ENCODE results near the gene SRRM1. TPM values are rescaled to one million over a fixed set of nuclear protein-coding genes. Genes with fewer than 3 reads are reported as not detected.
A peak's percentile ranks its signal among the peaks of the same experiment; 100 is the strongest.

The SRRM1 gene, protein sequence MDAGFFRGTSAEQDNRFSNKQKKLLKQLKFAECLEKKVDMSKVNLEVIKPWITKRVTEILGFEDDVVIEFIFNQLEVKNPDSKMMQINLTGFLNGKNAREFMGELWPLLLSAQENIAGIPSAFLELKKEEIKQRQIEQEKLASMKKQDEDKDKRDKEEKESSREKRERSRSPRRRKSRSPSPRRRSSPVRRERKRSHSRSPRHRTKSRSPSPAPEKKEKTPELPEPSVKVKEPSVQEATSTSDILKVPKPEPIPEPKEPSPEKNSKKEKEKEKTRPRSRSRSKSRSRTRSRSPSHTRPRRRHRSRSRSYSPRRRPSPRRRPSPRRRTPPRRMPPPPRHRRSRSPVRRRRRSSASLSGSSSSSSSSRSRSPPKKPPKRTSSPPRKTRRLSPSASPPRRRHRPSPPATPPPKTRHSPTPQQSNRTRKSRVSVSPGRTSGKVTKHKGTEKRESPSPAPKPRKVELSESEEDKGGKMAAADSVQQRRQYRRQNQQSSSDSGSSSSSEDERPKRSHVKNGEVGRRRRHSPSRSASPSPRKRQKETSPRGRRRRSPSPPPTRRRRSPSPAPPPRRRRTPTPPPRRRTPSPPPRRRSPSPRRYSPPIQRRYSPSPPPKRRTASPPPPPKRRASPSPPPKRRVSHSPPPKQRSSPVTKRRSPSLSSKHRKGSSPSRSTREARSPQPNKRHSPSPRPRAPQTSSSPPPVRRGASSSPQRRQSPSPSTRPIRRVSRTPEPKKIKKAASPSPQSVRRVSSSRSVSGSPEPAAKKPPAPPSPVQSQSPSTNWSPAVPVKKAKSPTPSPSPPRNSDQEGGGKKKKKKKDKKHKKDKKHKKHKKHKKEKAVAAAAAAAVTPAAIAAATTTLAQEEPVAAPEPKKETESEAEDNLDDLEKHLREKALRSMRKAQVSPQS
- total RNA-seq (2021; ENCODE audit: unreplicated experiment) (160 TPM), Bru-seq, nascent RNA (percentile 98 among the genes with signal in this experiment), BruChase-seq, experiment 1, labeled RNA remaining after a 2-hour chase (percentile 98 among the genes with signal in this experiment), BruChase-seq, experiment 2, labeled RNA remaining after a 6-hour chase (percentile 98 among the genes with signal in this experiment)
- polyA plus RNA-seq (2012; ENCODE audit: insufficient read length) = 60.9 TPM
- long read RNA-seq, full-length matches to known transcripts = 17 of 182 reads
- long read RNA-seq, partial matches to known transcripts = 127 of 182 reads
- long read RNA-seq, other reads (novel, unspliced or antisense) = 38 of 182 reads

DNA sequence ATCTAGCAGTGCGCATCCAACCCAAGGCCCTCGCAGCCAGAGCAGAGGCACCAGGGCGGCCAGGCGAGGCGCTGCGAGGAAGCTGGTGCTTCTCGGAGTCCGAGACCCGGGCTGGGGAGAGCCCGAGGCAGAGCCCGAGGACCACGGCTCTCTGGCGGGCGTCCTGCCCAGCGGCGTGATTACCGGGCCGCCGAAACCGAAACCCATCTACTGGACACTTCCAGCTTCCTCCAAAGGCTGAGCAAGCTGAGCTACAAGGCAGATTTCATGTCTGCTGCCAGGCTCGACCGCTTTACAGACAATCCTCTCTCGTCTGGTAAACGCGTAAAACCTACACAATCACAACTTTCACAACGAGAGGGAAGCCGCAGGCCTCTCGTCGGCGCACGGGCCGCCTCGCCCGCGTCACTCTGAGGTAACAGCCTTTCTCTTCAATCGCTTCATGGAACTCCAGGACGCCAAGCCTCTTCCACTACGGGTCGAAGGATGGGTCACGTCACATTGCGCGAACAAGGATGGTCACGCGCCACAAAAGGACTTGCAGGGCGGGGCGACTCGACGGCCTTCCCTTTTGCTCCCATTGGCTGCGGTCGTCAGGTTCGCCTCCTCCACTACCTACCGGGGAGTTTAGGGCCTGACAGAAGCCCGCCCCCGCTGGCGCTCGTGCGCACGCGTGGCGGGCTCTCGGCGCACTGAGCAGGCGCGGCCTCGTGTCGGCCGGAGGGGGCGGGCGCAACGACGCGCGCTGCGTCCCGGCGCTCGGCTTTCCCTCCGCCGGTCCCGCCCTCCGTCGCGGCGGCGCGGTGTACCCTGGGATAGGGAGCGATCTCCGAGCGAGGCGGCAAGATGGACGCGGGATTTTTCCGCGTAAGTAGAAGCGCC lies at the start of gene SRRM1:
SRRM1 (plus strand) TSS at position 822 of the 882 bp plus-strand sequence; CDS start at position 847, 25 bp downstream.
- intact Hi-C loops (cut with micrococcal nuclease; ENCODE audit: unreplicated experiment) (no loop called here), in situ Hi-C loops (cut with HindIII; ENCODE audit: low pct_unique_long_range_greater_than_20kb, low sequenced_read_pairs) (no loop called here)
- ChIA-PET POLR2A (no interaction called here), CTCF (interaction anchor here (0.6 kb wide), 1 partner anchor 169 kb away, joined by 7 read pairs; no protein-coding TSS in a partner anchor)
- TF ChIP-seq, protein P1, sequence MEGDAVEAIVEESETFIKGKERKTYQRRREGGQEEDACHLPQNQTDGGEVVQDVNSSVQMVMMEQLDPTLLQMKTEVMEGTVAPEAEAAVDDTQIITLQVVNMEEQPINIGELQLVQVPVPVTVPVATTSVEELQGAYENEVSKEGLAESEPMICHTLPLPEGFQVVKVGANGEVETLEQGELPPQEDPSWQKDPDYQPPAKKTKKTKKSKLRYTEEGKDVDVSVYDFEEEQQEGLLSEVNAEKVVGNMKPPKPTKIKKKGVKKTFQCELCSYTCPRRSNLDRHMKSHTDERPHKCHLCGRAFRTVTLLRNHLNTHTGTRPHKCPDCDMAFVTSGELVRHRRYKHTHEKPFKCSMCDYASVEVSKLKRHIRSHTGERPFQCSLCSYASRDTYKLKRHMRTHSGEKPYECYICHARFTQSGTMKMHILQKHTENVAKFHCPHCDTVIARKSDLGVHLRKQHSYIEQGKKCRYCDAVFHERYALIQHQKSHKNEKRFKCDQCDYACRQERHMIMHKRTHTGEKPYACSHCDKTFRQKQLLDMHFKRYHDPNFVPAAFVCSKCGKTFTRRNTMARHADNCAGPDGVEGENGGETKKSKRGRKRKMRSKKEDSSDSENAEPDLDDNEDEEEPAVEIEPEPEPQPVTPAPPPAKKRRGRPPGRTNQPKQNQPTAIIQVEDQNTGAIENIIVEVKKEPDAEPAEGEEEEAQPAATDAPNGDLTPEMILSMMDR (IDR thresholded peaks at IDR 0.05) = no peak
- TF ChIP-seq TCF7L2 (IDR thresholded peaks at IDR 0.05; ENCODE audit: low read depth, low read length) (no peak), SIN3A (IDR thresholded peaks at IDR 0.05; ENCODE audit: borderline replicate concordance, insufficient read depth, low read depth, low read length) (peak; percentile 50; the same call in 1 of the 2 replicates), POLR2AphosphoS5 (IDR thresholded peaks at IDR 0.05; ENCODE audit: low read depth, low read length) (peak; percentile 98)
- TF ChIP-seq, protein P2, sequence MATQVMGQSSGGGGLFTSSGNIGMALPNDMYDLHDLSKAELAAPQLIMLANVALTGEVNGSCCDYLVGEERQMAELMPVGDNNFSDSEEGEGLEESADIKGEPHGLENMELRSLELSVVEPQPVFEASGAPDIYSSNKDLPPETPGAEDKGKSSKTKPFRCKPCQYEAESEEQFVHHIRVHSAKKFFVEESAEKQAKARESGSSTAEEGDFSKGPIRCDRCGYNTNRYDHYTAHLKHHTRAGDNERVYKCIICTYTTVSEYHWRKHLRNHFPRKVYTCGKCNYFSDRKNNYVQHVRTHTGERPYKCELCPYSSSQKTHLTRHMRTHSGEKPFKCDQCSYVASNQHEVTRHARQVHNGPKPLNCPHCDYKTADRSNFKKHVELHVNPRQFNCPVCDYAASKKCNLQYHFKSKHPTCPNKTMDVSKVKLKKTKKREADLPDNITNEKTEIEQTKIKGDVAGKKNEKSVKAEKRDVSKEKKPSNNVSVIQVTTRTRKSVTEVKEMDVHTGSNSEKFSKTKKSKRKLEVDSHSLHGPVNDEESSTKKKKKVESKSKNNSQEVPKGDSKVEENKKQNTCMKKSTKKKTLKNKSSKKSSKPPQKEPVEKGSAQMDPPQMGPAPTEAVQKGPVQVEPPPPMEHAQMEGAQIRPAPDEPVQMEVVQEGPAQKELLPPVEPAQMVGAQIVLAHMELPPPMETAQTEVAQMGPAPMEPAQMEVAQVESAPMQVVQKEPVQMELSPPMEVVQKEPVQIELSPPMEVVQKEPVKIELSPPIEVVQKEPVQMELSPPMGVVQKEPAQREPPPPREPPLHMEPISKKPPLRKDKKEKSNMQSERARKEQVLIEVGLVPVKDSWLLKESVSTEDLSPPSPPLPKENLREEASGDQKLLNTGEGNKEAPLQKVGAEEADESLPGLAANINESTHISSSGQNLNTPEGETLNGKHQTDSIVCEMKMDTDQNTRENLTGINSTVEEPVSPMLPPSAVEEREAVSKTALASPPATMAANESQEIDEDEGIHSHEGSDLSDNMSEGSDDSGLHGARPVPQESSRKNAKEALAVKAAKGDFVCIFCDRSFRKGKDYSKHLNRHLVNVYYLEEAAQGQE (IDR thresholded peaks at IDR 0.05; ENCODE audit: insufficient read depth in 1 of 2, low read depth in 2 of 2, low read length in 1 of 2) = peak in 1 of 2 experiments; percentile 69; a peak in 1 of 4 replicates
- ATAC-seq = peak; percentile 97
- peak; percentile 98 for DNase-seq (ENCODE audit: low read depth, low spot score)
- peaks cover 20% of the 10 kb centered on the region for H3K4me1 ChIP-seq (ENCODE audit: control insufficient read depth, insufficient read depth, low read length)
- peak within 1 kb of the TSS; percentile 96 for H3K27ac ChIP-seq (ENCODE audit: low read length)
- no peaks in the 10 kb centered on the region for H3K9me3 ChIP-seq (ENCODE audit: control insufficient read depth, insufficient read depth, low read depth, low read length)
- peaks cover 37% of the 10 kb centered on the region for H3K36me3 ChIP-seq (ENCODE audit: control insufficient read depth, insufficient read depth, low read length)
- TSS peak; percentile 97 for BruUV-seq (replicated peaks)
- no peaks in the 10 kb centered on the region for H3K27me3 ChIP-seq (ENCODE audit: control insufficient read depth, insufficient read depth, low read length)
- H3K4me3 ChIP-seq (ENCODE audit: low read depth in 2 of 2, low read length in 2 of 2) = peak within 1 kb of the TSS; percentile 86 to 95

DNA sequence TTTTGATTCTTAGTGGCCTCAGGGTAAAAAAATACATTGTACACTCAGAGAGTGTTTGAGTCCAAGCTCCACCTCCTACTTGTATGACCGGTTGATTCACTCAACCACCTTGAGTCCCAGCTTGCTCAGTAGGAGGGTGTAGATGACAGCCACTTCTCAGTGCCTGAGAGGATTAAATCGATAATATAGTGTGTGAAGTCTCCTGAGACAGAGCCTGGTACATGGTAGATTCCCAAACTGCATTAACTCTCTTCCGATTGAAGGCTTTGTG lies 48.8 kb upstream of the SRRM1 start:
- Histone ChIP-seq H3K9me3 (ENCODE audit: control insufficient read depth, insufficient read depth, low read depth, low read length) (no peaks in the 10 kb centered on the region), H3K36me3 (ENCODE audit: control insufficient read depth, insufficient read depth, low read length) (no peaks in the 10 kb centered on the region), H3K4me3 (ENCODE audit: low read depth in 2 of 2, low read length in 2 of 2) (no peak overlapping the region), H3K27me3 (ENCODE audit: control insufficient read depth, insufficient read depth, low read length) (no peaks in the 10 kb centered on the region), H3K4me1 (ENCODE audit: control insufficient read depth, insufficient read depth, low read length) (0 out of 2 replicates have a peak, but pooled peaks cover 5% of the 10 kb centered on the region), H3K27ac (ENCODE audit: low read length) (no peak overlapping the region)
- ATAC-seq (no peak), DNase-seq (ENCODE audit: low read depth, low spot score) (no peak)
- ChIA-PET CTCF (no interaction called here), POLR2A (no interaction called here)
- TF ChIP-seq POLR2AphosphoS5 (IDR thresholded peaks at IDR 0.05; ENCODE audit: low read depth, low read length) (no peak), TCF7L2 (IDR thresholded peaks at IDR 0.05; ENCODE audit: low read depth, low read length) (no peak), SIN3A (IDR thresholded peaks at IDR 0.05; ENCODE audit: borderline replicate concordance, insufficient read depth, low read depth, low read length) (no peak)
- TF ChIP-seq, protein P1 (IDR thresholded peaks at IDR 0.05) = no peak
- TF ChIP-seq, protein P2 (IDR thresholded peaks at IDR 0.05; ENCODE audit: insufficient read depth in 1 of 2, low read depth in 2 of 2, low read length in 1 of 2) = no peak
- intact Hi-C loops (cut with micrococcal nuclease; ENCODE audit: unreplicated experiment) = no loop called here
- in situ Hi-C loops (cut with HindIII; ENCODE audit: low pct_unique_long_range_greater_than_20kb, low sequenced_read_pairs) = no loop called here
- BruUV-seq (replicated peaks) = no TSS peak
